ENCODE data around the gene PLCB4.

The PLCB4 gene

DNA sequence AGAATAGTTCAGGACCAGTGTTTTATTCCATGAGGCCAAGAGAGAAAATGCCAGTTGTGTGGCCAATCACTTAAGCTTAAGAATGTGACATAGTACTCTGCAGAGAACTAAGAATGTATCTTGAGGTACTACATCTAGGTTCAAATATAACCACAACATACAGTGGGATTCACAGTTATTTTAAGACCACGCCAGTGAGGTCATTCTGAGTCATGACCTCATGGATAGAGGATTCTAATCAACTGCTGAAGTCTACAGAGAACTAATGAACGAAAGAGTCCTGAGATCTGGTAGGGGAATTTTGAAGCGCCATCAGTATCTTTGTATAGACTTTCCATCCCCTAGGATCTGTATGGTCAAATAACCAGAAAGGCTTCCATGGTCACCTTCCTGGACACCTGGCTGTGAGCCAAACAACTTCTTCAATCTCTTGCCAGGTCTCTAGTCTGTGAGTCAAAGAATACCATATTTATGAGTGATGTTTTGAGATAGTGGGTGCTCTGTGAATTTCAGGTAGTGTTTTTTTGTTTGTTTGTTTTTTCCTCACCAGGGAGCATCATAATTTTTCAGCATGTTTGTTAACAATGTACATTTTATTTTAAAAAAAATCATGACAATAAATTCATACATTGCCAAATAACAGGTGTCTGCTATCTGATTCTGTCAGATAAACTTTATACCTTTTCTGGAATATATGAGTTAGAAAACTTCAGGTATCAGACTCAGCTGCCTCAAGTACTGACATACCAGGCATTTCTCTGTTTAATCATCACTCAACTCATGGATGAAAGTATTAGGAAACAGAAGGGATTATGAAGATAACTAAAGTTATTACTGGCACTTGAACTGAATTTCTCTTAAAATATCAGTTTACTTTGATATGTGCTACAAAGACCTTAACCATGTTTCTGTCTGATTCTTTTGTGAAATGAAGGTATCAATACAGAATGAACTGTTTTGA, 217.9 kb downstream of the PLCB4 start:
- no peak for FAIRE-seq

DNA sequence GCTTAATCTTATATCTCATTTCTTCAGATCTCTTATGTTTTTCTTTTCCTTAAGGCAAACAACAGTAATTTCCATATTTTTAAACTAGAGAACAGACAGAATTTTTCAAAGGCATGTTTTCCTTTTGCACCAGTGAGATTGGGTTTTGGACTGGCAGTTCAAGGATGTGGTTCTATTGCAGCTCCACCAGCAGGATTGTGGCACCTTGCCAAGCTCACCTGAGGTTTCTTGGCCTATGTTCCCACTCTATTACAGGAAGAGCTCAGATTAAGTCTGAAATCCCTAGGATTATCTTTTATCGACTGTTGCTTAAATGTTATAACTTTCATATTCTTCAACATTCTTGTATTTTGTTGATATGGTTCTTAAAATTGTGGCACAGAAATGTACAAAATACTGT, 218.9 kb downstream of the PLCB4 start:
- FAIRE-seq: no peak

DNA sequence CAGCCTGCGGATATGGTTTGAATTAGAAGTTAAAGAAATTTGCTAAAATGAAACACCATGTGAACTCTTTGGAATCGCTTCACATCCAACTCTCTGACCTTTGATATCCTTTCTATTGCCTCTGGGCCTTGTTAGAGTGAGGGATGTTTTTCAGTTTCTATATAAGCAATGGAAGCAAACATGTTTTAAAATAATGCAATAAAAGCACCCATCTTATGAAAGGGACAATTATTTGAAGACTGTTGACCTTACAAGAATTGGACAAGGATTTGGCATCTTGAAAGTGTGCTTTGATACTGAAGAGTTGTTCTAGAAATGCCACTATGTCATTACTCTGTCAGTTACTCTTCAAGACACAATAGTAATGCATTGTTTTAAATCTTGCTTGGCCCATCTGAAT, 221.4 kb downstream of the PLCB4 start:
- FAIRE-seq: no peak

DNA sequence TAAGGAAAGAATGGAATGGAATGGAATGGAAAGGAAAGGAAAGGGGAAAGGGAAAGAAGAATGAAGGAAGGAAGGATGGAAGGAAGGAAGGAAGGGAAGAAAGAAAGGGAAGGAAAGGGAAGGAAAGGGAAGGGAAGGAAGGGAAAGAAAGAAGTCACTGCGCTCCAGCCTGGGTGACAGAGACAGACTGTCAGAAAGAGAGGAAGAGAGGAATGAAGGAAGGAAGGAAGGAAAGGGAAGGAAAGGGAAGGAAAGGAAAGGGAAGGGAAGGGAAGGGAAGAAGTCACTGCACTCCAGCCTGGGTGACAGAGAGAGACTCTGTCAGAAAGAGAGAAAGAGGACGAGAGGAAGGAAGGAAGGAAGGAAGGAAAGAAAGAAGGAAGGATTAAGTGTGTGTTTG, 224.3 kb downstream of the PLCB4 start:
- no peak for FAIRE-seq

DNA sequence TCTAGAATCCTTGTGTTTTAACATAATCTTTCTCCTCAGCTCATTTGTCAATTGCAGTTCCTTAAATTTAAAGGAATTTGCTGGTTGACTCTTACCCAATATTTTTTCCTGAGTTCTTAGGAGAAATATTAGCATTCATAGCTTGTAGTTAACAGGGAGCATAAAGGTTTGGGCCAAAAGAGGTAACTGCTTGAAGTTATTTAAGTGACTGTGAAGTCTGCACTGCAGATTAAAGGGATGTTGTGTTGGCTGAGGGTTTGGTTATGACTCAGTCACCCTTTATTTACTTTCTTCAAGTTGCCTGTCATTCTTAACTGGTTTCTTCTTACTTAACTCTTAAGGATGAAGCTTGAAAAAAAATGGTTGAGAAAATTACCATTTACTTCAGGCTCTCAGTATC, 225.2 kb downstream of the PLCB4 start:
- no peak for FAIRE-seq

DNA sequence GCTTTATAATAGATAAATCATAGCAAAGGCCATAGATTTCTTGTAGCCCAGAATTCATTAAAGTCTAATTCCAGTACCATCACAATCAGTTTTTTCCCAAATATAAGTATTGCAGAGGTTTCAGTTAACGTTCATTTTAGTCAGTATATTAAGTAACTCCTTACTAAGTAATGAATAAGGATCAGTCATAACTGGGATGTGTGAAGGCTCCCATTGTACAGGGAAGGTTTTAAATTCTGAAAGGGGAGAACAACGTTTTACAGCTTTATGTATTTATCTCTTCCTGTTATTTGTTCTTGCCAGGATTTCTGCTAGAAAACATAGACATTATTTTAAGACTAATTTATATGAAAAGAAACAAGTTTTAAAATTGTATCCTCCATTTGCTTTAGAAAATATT, 230.0 kb downstream of the PLCB4 start:
- no peak for FAIRE-seq

DNA sequence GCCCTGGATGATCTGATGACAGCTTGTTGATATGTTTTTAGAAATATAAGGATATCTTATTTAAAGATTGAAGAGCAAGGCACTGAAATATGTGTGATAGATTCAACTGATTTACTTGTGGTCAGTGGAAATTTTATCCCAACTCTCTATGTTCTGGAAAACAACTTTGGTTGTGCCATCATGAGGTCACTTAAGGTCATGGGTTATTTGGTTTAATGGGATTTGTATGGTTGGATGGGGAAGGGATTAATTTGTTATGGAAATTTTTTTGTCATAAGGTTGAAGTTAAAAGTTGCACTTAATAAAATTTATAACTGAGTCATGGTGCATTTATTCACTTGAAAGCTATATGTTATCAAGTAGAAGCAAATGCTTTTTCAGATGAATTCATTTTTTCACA, 231.2 kb downstream of the PLCB4 start:
- FAIRE-seq: no peak

DNA sequence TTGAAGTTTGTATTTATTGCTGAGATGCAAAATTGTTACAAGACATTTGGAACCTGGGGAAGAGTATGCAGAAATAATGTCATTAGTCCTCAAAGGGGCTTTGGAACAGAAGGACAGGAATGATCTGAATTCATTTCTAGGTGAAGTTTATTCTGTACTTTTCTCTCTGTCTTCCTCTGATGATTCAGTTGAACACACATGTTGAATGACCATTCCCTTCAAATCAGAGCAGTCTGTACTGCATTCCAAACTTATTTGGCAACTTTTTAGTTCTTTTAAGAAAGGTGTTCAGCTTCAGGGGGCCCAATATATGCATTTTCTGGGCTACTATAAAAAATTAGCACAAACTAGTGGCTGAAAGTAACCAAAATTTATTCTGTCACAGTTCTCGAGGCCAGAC, 231.6 kb downstream of the PLCB4 start:
- no peak for FAIRE-seq

DNA sequence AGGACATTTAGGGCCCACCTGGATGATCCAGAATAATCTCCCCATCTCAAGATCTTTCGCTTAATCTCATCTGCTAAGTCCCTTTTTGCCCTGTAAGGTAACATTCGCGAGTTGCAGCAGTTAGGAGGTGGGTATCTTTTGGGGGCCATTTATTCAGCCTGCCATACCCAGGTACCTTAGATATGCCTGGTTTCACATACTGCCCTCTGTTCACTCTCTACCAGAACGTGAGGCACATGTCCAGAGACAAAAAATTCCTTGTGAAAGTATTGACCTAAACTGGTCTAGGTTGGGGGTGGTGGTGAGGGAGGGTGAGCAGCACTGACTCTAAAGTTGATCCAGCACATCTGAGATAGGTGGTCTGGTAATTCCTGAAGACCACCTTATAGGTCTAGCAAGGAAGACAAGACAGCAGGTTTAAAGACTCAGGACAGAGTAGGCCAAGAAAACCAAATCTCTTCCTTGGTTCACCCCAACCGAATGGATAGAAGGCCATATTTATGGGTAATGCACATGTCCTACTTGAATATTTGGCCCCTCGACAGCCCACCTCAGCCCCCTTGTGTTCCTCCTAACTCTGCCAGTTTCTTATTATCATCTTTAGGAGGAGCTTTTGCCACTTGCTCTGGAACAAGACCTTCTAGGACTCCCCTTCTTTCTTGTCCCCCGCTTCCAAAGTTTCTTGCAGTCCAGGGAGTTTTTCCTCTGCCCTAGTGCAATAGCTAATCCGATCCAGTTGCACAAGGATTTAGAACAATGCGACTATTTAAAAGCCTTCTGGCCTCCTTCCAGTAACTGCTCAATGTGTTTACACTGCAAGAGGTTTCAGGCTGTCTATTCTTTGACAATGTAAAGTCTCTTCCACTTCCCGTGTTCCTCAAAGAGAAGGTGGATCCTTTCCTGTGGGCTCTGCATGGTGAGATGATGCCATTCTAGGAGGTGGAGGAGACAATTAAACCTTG, 232.5 kb downstream of the PLCB4 start:
- no peak for FAIRE-seq

DNA sequence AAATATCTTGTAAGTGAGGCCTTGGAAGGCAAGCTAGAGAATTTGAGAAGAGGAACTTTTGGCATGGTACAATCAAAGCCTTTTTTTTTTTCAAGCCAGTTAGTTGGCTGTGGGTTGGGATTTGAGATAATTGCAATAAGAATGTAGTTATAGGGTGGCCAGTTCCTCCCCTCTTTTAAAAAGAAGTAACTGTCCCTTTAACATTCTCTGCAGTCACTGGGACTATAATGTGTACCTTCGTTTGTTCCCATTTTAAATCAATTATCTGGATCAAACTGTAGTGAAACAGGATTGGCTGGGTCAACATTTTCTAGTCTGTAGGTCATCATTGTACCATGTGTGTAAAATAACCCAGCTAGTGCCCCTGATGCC, 233.2 kb downstream of the PLCB4 start:
- FAIRE-seq: no peak

DNA sequence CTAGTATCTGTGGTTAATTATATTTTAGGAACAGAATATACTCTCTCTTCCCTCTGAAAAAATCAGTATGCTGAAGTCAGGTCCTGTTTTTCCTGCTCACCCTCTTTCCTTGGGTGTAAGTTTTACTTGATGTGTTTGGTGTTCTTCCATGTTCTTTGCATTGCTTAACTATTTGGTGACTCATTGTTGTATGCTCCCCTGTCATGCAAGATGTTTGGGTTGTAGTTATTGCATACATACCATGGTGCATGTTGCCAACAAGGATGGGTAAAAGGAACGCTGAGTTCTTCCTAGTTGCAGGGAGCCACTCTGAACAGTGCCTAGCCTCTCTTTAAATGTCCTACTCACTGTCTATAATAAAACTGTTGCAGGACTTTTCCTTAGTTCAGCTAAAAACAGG, 237.6 kb downstream of the PLCB4 start:
- FAIRE-seq: no peak

DNA sequence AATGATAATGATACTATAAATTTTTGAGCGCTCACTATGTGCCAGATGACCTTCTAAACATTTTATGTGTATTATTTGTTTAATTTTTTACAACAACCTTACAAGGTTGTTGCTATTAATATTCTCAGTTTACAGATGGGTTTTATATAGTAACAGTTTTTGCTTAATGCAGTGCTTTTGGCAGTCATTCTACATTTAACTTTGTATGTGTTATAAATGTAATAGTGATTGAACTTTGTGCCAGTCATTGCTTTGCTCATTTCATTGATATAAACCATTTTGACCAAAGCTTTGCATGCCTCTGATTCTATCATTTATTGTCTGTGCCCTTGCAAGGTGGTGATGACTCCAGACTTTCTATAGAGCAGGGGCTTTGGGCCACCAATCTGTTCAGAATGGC, 239.2 kb downstream of the PLCB4 start:
- no peak for FAIRE-seq

DNA sequence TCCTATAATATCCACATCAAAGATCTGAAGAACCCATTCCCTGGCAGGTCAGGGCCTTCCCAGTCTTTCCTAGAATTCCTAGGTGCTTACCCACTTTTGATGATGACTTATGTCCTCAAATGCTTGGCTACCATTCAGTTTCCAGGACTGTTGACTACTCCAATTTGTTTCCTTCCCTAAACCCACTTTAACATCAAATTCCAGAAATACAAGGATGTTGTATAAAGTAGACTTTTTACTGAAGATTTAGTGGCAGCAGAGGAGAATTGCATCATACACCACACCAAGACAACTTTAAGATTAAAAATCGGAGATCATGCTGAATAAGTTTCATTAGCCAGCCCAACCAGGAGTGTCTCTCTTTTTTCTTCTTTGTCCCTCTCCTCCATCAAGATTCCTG, 242.2 kb downstream of the PLCB4 start:
- FAIRE-seq: no peak

DNA sequence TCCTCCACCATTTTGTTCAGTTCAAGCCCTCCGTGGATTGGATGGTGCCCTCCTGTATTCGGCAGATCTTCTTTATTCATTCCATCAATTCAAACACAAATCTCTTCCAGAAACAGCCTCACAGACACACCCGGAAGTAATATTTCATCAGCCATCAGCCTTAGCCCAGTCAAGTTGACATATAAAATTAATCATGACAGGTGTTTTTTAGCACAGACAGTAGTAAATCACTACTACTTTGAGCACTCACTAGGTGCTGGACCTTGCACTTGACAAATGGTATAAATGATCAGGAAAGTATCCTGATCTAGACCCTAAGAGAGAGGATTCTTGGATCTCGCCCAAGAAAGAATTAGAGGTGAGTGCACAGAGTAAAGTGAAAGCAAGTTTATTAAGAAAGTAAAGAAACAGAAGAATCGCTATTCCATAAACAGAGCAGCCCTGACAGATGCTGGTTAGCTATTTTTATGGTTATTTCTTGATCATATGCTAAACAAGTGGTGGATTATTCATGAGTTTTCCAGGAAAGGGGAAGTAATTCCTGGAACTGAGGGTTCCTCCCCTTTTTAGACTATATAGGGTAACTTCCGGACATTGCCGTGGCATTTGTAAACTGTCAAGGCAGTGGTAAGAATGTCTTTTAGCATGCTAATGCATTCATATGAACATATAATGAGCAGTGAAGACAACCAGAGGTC, 250.9 kb downstream of the PLCB4 start:
- no peak for FAIRE-seq

DNA sequence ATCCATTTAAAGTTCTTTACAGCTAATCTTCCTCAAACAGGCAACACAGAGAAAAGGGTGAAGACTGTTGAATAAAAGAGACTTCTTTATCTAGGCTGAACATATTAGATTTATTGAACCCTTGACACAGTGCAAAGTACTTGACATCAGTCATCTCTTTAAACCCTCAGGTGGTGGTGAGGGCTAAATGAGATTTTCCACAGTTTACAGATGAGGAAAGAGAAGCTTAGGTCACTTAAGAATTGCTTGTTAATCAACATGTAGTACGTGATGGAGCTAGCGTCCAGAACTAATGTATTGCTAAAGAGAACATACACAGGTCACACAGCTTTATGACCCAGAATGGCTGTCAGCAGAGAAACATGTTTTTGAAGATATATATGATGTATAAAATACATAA, 252.1 kb downstream of the PLCB4 start:
- FAIRE-seq: no peak

DNA sequence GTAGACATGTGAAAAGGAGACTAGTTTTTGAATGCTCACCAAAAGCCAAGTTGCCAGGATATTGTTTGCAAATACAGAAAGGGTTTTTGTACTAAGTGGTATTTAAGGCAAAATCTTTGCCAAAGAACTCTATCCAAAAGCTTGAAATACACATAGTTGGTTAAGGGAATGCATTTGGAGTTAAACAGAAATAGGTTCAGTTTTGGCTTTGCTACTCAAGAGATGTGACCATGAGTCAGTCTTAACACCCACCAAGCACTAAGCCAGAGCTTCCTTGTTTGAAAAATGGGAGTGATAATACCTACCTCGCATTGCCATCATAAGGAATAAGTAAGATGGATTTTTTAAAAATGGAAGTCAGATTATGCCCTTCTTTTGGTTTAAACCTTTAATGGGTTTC, 253.8 kb downstream of the PLCB4 start:
- FAIRE-seq: no peak

DNA sequence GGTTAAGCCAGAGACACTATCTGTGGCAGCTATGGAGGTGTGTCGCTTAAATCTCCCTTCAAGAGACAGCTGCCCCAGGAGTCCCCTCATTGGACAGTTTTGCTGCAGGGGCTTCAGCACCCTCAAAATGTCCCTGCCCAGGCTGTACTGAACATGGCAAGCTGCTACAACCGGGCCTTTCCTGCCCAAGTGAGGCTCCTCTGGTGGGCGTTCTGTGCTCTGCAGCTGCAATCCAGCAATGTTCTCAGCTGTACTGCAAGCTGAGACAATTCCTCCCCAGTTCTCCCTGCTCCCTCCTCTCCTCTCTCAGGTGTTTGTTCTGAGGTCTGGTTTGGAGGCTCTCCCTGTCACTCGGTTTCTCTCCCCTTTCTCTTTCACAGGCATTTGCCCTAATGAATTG, 254.7 kb downstream of the PLCB4 start:
- FAIRE-seq: no peak

DNA sequence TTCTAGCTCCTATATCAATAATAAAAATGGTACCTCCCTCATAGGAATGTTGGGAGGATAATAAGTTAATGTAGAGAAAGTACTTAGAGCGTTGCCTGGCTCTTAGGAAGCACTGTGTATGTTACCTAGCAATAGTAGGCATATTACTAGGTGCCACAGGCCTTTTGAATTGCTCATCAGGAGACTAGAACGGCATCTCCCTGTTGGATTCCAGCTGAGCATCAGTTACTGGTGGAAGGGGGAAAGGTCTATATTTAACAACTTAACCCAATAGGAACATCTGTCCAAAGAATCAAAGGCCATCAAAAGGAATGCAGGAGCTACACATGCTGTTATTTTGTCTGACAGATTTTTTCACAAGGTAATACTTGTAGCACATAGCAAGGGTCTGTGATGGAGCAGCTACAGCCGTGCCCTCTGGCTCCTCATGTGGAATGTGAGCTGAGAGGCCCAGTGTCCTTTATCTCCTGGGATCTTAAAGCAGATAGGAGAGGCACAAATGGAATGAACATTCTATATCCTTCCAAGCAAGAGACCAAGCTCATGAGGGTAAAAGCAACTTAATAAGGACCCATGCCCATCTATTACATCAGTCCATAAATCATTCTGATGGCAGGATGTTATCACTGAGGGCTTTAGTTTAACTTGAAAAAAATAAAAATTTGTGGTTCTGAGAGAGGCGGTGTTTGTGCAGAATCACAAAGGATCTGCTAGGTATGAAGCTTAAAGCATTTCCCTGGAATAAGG, 260.6 kb downstream of the PLCB4 start:
- FAIRE-seq: no peak

DNA sequence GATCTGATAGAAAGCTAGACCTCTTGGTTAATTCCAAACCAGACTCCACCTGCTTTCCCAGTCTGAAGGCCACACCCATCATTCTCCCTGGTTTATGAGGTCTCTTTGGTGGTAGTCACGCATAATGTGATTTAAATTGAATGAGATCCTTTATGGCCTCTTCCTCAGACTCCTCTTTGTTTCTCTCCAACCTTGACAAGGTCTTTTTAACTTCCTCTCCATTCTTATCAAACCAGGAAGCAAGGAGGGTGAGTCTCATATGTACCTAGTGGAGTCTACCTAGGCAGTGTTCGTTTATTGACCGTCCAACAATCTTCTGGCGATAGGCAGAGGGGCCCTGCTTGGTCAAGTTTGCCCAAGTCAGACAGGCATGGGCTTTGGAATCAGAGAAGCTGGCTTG, 261.3 kb downstream of the PLCB4 start:
- FAIRE-seq: no peak

DNA sequence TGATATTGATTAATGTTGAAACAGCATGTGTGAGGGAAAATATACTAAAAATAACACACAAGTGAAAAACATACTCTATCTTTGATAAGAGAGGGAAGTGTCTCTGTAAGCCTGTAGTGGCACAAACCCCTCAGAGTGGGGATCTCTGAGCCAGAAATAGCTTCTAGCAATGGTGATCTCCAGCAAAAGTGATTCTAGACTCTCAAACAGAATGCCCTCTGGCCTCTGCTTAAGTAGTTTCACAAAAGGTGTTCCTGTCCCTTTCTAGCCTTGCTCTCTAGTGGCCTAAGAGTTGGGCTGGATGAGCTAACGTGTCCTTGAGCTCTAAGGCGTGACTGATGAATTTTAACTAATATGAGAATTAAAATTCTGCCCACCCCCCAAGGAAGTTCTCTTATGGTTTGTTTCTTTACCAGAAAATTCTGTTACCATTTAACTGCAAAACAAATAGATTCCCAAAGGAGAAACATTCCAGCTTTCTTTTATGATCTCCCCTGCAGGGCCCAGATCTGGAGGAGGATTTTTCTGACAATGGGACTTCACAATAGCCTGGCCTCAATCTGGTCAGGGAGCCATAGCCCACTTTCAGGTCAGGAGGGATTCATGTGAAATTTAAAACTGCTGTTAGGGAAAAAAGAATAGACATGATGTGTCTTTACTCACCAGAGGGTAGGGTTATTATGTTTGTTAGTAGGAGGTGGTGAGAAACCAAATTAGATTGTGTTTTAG, 263.0 kb downstream of the PLCB4 start:
- FAIRE-seq: no peak

DNA sequence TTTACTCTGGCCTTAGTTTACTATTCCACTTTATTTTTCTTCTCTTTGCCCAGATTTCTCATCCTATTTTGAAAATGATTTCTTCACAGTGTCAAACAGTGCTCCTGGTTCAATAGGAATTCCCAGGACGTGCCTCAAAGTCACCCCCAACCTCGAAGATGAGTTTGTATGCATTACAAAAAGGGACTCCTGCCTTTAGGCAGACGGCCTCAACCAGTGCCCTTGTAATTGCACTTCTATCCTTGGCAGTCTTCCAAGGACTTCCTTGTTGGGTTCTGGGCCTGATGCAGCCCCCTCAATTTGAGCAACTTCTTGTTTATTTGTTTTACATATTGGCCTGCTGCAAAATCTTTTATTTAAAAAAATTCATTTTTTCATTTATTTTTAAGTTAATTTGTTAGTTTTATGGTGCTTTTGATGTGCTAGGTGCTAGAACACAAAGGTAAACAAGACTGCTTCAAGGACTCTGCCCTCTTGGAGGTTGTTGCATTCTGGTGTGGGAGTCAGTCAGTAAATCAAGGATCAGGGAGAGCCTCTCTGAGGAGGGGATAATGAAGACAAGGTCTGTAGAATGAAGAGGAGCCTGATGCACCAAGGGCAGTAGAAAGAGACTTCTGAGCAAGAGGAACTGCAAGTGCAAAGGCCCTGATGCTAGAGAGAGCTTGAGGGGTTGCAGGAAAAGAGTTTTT, 264.0 kb downstream of the PLCB4 start:
- FAIRE-seq: no peak
